Keratinocyte (primary cell): ENCODE results near the gene EEPD1.

Source experiments
- CTCF ChIP-seq, 3 experiments: IDR thresholded peaks in 1 of 3; conservative IDR thresholded peaks in 1 of 3; optimal IDR thresholded peaks in 1 of 3; 2 replicates in 2 of 3; 3 replicates in 1 of 3; pipeline versions ENCODE3 to v1.5.1; 2011; ENCODE audit warnings: low read length in 3 of 3, mild to moderate bottlenecking in 3 of 3, moderate library complexity in 2 of 3, control low read depth in 1 of 3, inconsistent platforms in 1 of 3; ENCODE audit not compliant: insufficient read depth in 2 of 3; ENCODE audit errors: extremely low read depth in 1 of 3
- EZH2 ChIP-seq: IDR thresholded peaks from one replicate; pipeline ENCODE4 v1.6.1; 2012; ENCODE audit warnings: inconsistent platforms, mild to moderate bottlenecking, low read length, moderate library complexity

GRCh38 chr7:36204044-36204663 lies 51.1 kb downstream of the EEPD1 start:
- no peak for TF ChIP-seq CTCF (optimal IDR thresholded peaks at IDR 0.05 in 1 of 3, IDR thresholded peaks at IDR 0.05 in 1 of 3, conservative IDR thresholded peaks at IDR 0.05 in 1 of 3; ENCODE audit: extremely low read depth in 1 of 3, insufficient read depth in 2 of 3, low read length in 3 of 3)
- TF ChIP-seq EZH2 = no peak
